B cell (primary cell): ENCODE measurements around the gene ZMIZ1. TPM values are rescaled to one million over a fixed set of nuclear protein-coding genes. Genes with fewer than 3 reads are reported as not detected.

Experiments
- ATAC-seq: fragments of 200-7000 bp; cut with Tn5 transposase; one replicate; pipeline ENCODE4 v1.10.0; 2021; ENCODE audit warnings: low read depth, mild to moderate bottlenecking, moderate number of reproducible peaks, moderate library complexity
- CTCF ChIA-PET: fragments of 350-600 bp; sonication (Branson Sonifier 250); formaldehyde crosslinking; loops from one replicate; lab custom pipeline; 2021; ENCODE audit warnings: antibody characterized with exemption, inconsistent platforms; lab: Charles Lee
- POLR2A ChIA-PET: fragments of 350-600 bp; sonication (Branson Sonifier 250); formaldehyde crosslinking; loops from one replicate; lab custom pipeline; 2021; ENCODE audit warnings: antibody characterized with exemption; lab: Charles Lee
- DNase-seq: peaks from one replicate; pipeline ENCODE4 v3.0.0; 2013
- H2AFZ ChIP-seq: 2 replicates; pipeline ENCODE4 v1.6.1; 2012; ENCODE audit warnings: mild to moderate bottlenecking, low read depth, low read length; ENCODE audit not compliant: insufficient read depth, poor library complexity, severe bottlenecking
- H3K27ac ChIP-seq, 2 donors: 1 replicate in 1 of 2; 2 replicates in 1 of 2; pipeline ENCODE4 v1.5.1; 2012 to 2013; ENCODE audit warnings: low read length in 2 of 2, mild to moderate bottlenecking in 2 of 2, moderate library complexity in 1 of 2
- H3K27me3 ChIP-seq, 4 experiments: fragments of 200-600 bp in 1 of 4; sonication (generic) in 1 of 4; replicated peaks in 1 of 4; 1 replicate in 2 of 4; 2 replicates in 2 of 4; pipeline versions ENCODE4 v1.6.1 to v1.7.0; 2013 to 2016; ENCODE audit warnings: low read length in 3 of 4, mild to moderate bottlenecking in 2 of 4, mixed read lengths in 1 of 4, moderate library complexity in 1 of 4; ENCODE audit not compliant: insufficient read depth in 4 of 4, control insufficient read depth in 3 of 4; ENCODE audit errors: control extremely low read depth in 1 of 4
- H3K36me3 ChIP-seq, 2 experiments: replicated peaks in 1 of 2; 1 replicate in 1 of 2; 2 replicates in 1 of 2; pipeline versions ENCODE4 v1.6.1 to v1.7.1; 2013; ENCODE audit warnings: low read length in 1 of 2; ENCODE audit not compliant: insufficient read depth in 2 of 2, control insufficient read depth in 1 of 2; ENCODE audit errors: control extremely low read depth in 1 of 2, extremely low read depth in 1 of 2
- H3K4me1 ChIP-seq, 2 donors: fragments of 200-600 bp in 1 of 2; sonication (generic) in 1 of 2; 1 replicate in 1 of 2; 2 replicates in 1 of 2; pipeline versions ENCODE4 v1.5.1 to v1.6.1; 2013 to 2017; ENCODE audit warnings: low read length in 2 of 2; ENCODE audit not compliant: control insufficient read depth in 2 of 2, insufficient read depth in 2 of 2
- H3K4me2 ChIP-seq: replicated peaks from 2 replicates; pipeline ENCODE3; 2012; ENCODE audit warnings: mild to moderate bottlenecking, low read depth, low read length; ENCODE audit not compliant: poor library complexity, severe bottlenecking
- H3K4me3 ChIP-seq, 5 experiments: fragments of 200-600 bp in 1 of 5; sonication (generic) in 1 of 5; 1 replicate in 3 of 5; 2 replicates in 2 of 5; pipeline versions ENCODE4 v1.5.1 to v1.7.0; 2011 to 2016; ENCODE audit warnings: low read length in 4 of 5, mild to moderate bottlenecking in 4 of 5, low read depth in 2 of 5, control low read depth in 1 of 5, moderate library complexity in 1 of 5; ENCODE audit not compliant: insufficient read depth in 1 of 5; ENCODE audit errors: control extremely low read depth in 1 of 5, extremely low read depth in 1 of 5
- H3K79me2 ChIP-seq: fragments of 200-600 bp; sonication (generic); one replicate; pipeline ENCODE4 v1.6.0; 2016; ENCODE audit warnings: low read length; ENCODE audit not compliant: control insufficient read depth, insufficient read depth
- H3K9ac ChIP-seq: fragments of 200-600 bp; sonication (generic); 2 replicates; pipeline ENCODE4 v1.6.1; 2017; ENCODE audit warnings: mild to moderate bottlenecking, low read length, moderate library complexity
- H3K9me3 ChIP-seq, 3 donors: one replicate each; pipeline versions ENCODE4 v1.6.1 to v1.7.1; 2013; ENCODE audit warnings: low read length in 2 of 3; ENCODE audit not compliant: control insufficient read depth in 2 of 3, insufficient read depth in 1 of 3; ENCODE audit errors: control extremely low read depth in 1 of 3
- H4K20me1 ChIP-seq: 2 replicates; pipeline ENCODE4 v1.6.0; 2012; ENCODE audit warnings: mild to moderate bottlenecking, low read length; ENCODE audit not compliant: insufficient read depth, control insufficient read depth, poor library complexity, severe bottlenecking
- H3K27ac Mint-ChIP-seq: one replicate; pipeline ENCODE4 v1.8.0; 2021; ENCODE audit warnings: mixed read lengths
- H3K27me3 Mint-ChIP-seq: one replicate; pipeline ENCODE4 v1.8.0; 2021; ENCODE audit warnings: mixed read lengths
- H3K4me1 Mint-ChIP-seq: one replicate; pipeline ENCODE4 v1.8.0; 2021; ENCODE audit warnings: mixed read lengths
- H3K4me3 Mint-ChIP-seq: one replicate; pipeline ENCODE4 v1.8.0; 2021; ENCODE audit warnings: mixed read lengths
- H3K9me3 Mint-ChIP-seq: one replicate; pipeline ENCODE4 v1.8.0; 2022; ENCODE audit warnings: mixed read lengths; ENCODE audit not compliant: insufficient read depth
- EZH2 ChIP-seq: IDR thresholded peaks from 2 replicates; pipeline ENCODE4 v1.6.1; 2012; ENCODE audit warnings: borderline replicate concordance, low read depth, mild to moderate bottlenecking, moderate library complexity, low read length; ENCODE audit not compliant: insufficient read depth, poor library complexity, severe bottlenecking
- WGBS: methylation state at CpG from one replicate; pipeline ENCODE4 v1.1.5; 2013; ENCODE audit warnings: missing lambda C conversion rate; ENCODE audit not compliant: insufficient coverage; 5-methylcytosine and 5-hydroxymethylcytosine counted together
- intact Hi-C: fragments of 100-400 bp; cut with micrococcal nuclease; formaldehyde crosslinking; loops from one replicate; pipeline ENCODE4 v1.10.0; 2022
- polyA plus RNA-seq: library from polyadenylated mRNA; depleted of rRNA; stranded (reverse); fragments of >200 nt; gene quantifications from 2 replicates; pipeline ENCODE4 v1.2.3, GENCODE V29; 2012
- total RNA-seq, 2 donors: library from RNA; stranded (reverse); fragments of 120-200 nt in 1 of 2; gene quantifications; 1 replicate in 1 of 2; 2 replicates in 1 of 2; pipeline versions ENCODE4 v1.2.3 to v1.2.4, GENCODE V29; 2013 to 2022
- TF ChIP-seq, protein P1 (sequence below): fragments of 200-600 bp; IDR thresholded peaks from one replicate; pipeline ENCODE4 v1.8.0; 2022; ENCODE audit warnings: antibody characterized with exemption, mild to moderate bottlenecking

Gene ZMIZ1
- total and polyA plus RNA-seq, 2 donors (not counting 1 experiment from before 2014, with no cell fraction given): 14.3 to 64.9 TPM

GRCh38 chr10:79320316-79320715, 251.6 kb downstream of the ZMIZ1 start:
- POLR2A ChIA-PET: no interaction called here
- intact Hi-C loops: no loop called here

DNA sequence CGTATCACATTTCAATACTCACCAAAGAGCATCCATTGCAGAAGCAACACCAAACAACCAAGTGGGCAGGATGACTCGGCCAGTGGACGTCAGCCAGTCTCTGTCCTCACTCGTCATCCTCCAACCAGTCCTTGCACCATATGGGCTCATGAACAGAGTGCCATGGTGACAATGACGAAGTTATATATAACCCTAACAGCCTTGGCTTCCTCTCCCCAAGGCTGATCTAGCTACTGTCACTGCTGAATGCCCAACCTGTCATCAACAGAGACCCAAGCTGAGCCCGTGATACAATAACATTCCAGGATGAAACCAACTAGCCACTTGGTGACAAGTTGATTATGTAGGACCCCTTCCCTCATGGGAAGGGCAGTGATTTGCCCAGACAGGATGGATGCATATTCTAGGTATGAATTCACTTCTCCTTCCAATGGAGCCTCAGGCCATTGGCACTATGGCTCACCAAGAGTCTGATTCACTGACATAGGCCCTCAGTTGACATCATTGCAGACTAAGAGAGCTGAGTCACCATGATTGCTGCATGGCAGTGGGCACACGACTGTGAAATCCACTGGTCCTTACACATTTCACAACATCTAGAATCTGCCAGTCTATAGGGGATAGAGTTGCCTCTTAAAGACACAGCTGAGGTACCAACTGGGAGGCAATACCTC, 252.2 kb downstream of the ZMIZ1 start:
- H3K9ac ChIP-seq: no peak overlapping the region

More at GRCh38 chr10:79320316-79320715, 251.6 kb downstream of the ZMIZ1 start:
- Histone ChIP-seq H3K4me3 (no peak overlapping the region), H3K9ac (no peak overlapping the region), H3K36me3 (no peaks in the 10 kb centered on the region), H3K4me2 (no peak overlapping the region), H3K79me2 (no peaks in the 10 kb centered on the region), H3K4me1 (peaks cover 32 to 44% of the 10 kb centered on the region in 2 donors), H3K9me3 (no peaks in the 10 kb centered on the region), H2AFZ (no peak overlapping the region), H4K20me1 (no peaks in the 10 kb centered on the region), H3K27ac (no peak overlapping the region), H3K27me3 (no peaks in the 10 kb centered on the region)
- 100% methylated on average over 2 of the region's 2 CpGs for WGBS
- peaks cover 54% of the 10 kb centered on the region for H3K4me1 Mint-ChIP-seq
- ATAC-seq (no peak), DNase-seq (no peak)
- H3K9me3 Mint-ChIP-seq: peaks cover 3% of the 10 kb centered on the region
- TF ChIP-seq EZH2: no peak
- TF ChIP-seq, protein P1, sequence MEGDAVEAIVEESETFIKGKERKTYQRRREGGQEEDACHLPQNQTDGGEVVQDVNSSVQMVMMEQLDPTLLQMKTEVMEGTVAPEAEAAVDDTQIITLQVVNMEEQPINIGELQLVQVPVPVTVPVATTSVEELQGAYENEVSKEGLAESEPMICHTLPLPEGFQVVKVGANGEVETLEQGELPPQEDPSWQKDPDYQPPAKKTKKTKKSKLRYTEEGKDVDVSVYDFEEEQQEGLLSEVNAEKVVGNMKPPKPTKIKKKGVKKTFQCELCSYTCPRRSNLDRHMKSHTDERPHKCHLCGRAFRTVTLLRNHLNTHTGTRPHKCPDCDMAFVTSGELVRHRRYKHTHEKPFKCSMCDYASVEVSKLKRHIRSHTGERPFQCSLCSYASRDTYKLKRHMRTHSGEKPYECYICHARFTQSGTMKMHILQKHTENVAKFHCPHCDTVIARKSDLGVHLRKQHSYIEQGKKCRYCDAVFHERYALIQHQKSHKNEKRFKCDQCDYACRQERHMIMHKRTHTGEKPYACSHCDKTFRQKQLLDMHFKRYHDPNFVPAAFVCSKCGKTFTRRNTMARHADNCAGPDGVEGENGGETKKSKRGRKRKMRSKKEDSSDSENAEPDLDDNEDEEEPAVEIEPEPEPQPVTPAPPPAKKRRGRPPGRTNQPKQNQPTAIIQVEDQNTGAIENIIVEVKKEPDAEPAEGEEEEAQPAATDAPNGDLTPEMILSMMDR: no peak
- H3K4me3 Mint-ChIP-seq: no peak overlapping the region
- H3K27me3 Mint-ChIP-seq: no peaks in the 10 kb centered on the region
- H3K27ac Mint-ChIP-seq: no peak overlapping the region
- CTCF ChIA-PET: interaction anchor here (1.0 kb wide), 1 partner anchor 24 kb away, joined by 3 read pairs; no protein-coding TSS in a partner anchor

More for the DNA sequence above, 252.2 kb downstream of the ZMIZ1 start:
- intact Hi-C loops: no loop called here
- Histone ChIP-seq H2AFZ (no peak overlapping the region), H3K36me3 (no peaks in the 10 kb centered on the region), H3K79me2 (no peaks in the 10 kb centered on the region), H4K20me1 (no peaks in the 10 kb centered on the region), H3K4me3 (no peak overlapping the region), H3K27ac (no peak overlapping the region), H3K27me3 (no peaks in the 10 kb centered on the region), H3K4me2 (no peak overlapping the region), H3K4me1 (peaks cover 32 to 44% of the 10 kb centered on the region in 2 donors), H3K9me3 (no peaks in the 10 kb centered on the region)
- ATAC-seq: no peak
- 98% methylated on average over 5 of the region's 7 CpGs for WGBS
- no peak for TF ChIP-seq EZH2
- TF ChIP-seq, protein P1: no peak
- DNase-seq: no peak
- H3K9me3 Mint-ChIP-seq: peaks cover 3% of the 10 kb centered on the region
- CTCF ChIA-PET: interaction anchor here (1.0 kb wide), 1 partner anchor 24 kb away, joined by 3 read pairs; no protein-coding TSS in a partner anchor
- no peak overlapping the region for H3K27ac Mint-ChIP-seq
- peaks cover 51% of the 10 kb centered on the region for H3K4me1 Mint-ChIP-seq
- no peaks in the 10 kb centered on the region for H3K27me3 Mint-ChIP-seq
- H3K4me3 Mint-ChIP-seq: no peak overlapping the region
- POLR2A ChIA-PET: no interaction called here
